GF-D8 (cell line): ENCODE data around the gene HSD17B14.
"Not testable (repeated sequence)": the region's sequence is repeated elsewhere in the genome, so short reads cannot be mapped to it uniquely, and the experiment has no call there.

Experiments used
- DNase-seq: peaks from one replicate; lab custom pipeline; 2025; lab: John Stamatoyannopoulos, UW

The HSD17B14 gene

GRCh38 chr19:48867123-48867745 lies 30.9 kb upstream of the HSD17B14 start:
- no peak for DNase-seq

DNA sequence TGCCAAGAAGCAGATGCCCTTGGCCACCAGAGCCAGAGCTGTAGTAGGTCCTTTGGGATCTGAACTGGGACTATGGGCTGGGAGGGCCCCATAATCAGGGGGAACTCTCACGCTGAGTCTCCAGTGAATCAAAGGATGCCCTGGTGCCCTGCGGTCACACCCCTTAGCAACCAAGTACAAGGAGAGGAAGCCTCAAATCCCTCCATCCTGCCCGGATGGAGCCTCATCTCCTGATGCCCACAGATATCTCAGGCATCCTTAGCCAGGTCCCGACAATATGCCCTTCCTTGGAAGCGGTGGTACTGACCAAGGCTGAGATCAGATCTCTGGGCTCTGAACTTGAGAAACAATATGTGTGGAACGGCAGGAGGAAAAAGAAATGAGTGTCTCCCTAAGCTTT lies 30.4 kb upstream of the HSD17B14 start:
- DNase-seq: no peak

GRCh38 chr19:48862827-48863226 lies 26.5 kb upstream of the HSD17B14 start:
- DNase-seq: no peak

DNA sequence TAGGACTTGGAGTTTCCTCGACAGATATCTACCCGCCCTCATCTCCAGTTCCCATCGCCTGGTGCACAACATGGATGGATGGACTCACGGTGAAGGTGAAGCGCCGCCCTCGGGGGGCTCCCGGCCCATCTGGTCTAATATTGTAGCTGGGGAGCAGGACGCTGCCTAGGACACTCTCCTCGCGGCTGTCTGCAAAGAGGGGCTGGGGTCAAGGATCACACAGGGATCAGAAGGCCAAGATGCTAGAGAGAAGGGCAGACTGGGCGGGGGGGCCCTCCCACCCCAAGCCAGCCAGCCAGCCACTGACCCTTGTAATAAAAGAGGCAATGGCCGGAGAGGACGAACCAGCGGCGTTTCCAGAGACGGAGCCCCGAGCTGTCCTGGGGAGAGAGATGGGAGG lies 25.0 kb upstream of the HSD17B14 start:
- DNase-seq: no peak

DNA sequence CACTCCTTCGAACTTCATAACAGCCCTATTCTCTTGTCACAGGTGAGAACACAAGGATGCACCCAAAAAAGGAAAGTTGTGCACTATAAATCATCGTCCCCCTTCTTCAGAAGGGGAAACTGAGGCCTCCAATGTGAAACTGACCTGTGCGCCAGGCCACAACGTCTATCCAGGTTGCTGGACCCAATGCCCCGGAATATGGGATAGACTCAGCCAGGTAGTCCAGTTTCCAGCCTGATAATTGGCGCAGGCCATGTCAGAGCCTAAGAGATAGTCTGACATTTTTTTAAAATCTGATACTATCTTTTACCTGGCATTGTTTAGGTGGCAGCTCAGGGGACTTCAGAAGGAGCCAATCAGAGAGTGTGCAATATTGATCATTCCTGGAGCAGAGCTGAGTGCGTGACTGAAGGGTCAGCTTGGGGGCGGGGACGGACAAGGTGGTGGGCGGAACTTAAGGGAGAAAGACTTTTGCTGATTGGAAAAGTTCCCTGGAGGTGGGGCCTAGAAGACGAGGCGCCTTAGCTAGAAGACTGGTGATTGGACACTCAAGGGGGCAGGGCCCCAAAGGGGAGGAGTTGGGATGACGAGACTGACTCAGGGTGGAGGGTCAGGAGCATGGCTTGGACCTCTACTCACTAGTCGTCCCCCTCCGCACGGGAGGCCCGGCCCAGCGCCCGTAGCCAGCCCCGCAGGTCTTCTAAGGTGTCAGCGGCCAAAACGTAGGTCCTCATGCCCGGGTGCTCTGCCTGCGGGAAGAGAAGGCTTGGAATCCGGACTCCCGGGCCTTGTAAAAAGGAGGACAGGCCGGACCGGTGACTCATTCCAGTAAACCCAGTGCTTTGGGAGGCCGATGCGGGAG lies 23.7 kb upstream of the HSD17B14 start:
- DNase-seq: no peak

DNA sequence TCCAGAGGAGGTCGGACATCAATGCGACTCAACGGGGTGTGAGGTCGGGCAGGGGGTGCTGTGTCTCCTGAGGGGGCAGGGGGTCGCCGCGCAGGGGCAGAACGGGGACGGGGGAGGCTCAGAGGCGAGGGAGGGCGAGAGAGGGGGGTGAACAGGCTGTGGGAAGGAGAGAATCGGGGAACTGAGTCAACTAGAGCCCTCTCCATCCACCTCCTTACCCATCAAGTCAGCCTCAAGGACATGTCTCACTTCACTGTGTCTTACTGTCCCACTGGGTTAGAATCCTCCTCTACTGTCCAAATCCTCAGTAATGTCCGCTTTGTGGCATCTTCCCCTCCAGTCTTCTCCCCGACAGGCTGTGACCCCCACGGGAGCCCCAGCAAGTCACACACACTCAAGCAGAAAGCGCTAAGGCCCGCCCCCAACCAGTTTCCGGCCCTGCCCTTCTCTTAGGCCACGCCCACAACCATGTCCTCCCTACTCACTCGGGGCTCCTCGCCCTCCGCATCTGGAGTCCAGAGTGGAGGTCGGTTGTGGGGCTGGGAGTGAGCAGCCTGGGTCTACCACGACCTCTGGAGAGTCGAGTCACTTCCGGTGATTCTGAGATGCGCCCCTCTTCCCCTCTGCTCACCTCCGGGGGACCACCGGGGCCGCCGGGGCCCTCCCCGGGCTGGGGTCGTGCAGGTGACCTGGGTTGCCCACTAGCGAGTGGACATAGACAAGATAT lies 22.9 kb upstream of the HSD17B14 start:
- no peak for DNase-seq

DNA sequence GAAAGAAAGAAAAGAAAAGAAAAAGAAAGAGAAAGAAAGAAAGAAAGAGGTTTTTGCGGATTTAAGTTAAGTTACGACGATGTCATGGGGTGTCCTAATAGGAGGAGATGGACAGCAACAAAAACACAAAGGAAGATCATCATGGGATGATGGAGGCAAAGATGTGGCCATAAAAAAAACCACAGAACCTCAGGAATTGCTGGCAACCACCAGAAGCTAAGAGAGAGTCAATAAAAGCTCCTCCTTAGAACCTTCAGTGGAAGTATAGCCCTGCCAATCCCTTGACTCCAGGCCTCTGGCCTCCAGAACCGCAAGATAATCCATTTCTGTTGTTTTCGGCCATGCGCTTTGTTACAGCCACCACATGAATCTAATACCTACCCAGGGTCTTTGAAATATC lies 20.6 kb upstream of the HSD17B14 start:
- no peak for DNase-seq

GRCh38 chr19:48854103-48854502 lies 17.8 kb upstream of the HSD17B14 start:
- no peak for DNase-seq

- no peak for DNase-seq
These were observed 17.2 kb upstream of the HSD17B14 start for GRCh38 chr19:48853483-48853882.

DNA sequence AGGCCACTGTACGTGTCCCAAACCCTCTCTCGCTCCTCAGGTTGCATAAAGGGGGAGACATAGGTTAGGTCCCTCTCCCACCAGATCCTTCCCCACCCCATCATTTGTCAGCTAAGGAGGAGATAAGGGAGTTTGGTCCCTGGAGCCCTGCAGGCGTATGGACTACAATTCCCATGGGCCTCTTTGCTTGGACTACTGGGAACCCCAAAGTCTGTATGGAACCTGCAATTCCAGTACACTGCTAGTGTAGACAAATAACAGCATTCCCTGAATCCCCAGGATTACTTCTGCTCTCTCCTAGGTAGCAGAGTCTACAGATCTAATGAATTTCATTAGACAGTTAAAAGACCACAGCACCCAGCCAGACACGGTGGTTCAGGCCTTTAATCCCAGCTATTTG lies 16.0 kb upstream of the HSD17B14 start:
- DNase-seq: no peak

GRCh38 chr19:48846659-48847058 lies 10.4 kb upstream of the HSD17B14 start:
- DNase-seq: not testable (repeated sequence)

GRCh38 chr19:48845384-48845783 lies 9.1 kb upstream of the HSD17B14 start:
- DNase-seq: no peak

- DNase-seq: no peak
These were observed 8.2 kb upstream of the HSD17B14 start for GRCh38 chr19:48844472-48844871.

GRCh38 chr19:48842789-48843162 lies 6.5 kb upstream of the HSD17B14 start:
- DNase-seq: no peak

GRCh38 chr19:48841571-48841970 lies 5.3 kb upstream of the HSD17B14 start:
- no peak for DNase-seq

- DNase-seq: no peak
These were observed 4.8 kb upstream of the HSD17B14 start for GRCh38 chr19:48841047-48841446.

GRCh38 chr19:48837687-48838086 lies 1.4 kb upstream of the HSD17B14 start:
- no peak for DNase-seq

DNA sequence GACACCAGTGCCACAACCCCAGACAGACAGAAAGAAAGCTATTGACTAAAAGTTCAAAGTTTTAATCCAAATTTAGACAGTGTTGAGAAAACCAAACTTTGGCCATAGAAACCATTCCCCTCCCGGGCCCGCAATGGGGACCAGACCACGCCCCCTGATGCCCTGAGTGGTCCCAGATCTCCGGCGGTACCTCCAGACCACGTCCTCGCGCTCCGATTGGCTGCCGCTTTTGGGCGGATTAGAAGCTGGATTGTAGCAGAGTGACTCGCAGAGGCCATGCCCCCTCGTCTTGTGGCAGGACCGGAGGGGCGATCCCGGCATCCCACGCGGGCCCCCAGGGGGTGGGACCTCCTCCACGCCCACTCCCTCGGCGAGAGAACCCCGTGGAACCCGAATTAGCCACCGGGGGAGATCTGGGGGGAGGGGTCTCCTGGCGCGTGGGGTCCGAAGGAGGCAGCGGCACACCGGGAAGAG lies 797 bp upstream of the HSD17B14 start:
- no peak for DNase-seq

DNA sequence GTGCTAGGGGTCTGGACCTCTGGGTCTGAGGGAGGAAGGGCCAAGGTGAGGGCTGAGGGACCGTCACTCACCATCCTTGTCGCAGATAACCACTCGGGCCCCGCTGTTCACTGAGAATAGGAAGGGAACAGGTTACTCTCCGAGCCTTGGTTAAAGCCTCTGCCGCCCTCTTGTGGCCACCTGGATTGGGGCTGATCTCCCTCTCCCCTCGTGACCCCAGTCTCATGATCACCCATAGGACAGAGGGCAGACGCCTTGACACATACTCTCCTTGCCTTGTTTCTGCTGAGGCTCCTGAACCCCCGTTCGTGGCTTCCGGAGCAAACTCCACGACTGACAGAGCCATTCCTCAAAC lies 580 bp downstream of the HSD17B14 start:
- peak; percentile 48 for DNase-seq

- DNase-seq: no peak
These were observed 2.3 kb downstream of the HSD17B14 start for GRCh38 chr19:48833977-48834376.

DNA sequence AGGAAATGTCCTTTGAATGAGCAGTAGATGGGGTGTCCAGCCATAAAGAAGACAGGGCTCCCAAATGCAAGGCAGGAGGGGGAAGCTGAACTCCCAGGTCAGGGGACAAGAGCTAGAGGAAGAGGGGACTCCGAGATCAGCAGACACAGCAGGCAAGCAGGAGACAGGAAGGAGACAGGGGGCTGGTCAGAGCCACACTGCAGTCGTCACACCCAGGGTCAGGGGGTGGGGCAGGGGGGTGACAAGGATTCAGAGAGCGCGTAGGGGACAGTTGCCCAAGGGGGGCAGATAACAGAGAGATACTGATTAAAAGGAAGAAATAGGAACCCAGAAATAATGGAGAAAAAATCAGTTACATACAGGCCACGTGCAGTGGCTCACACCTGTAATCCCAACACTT lies 3.2 kb downstream of the HSD17B14 start:
- no peak for DNase-seq

- DNase-seq: no peak
These were observed 5.3 kb downstream of the HSD17B14 start for GRCh38 chr19:48830965-48831364.

DNA sequence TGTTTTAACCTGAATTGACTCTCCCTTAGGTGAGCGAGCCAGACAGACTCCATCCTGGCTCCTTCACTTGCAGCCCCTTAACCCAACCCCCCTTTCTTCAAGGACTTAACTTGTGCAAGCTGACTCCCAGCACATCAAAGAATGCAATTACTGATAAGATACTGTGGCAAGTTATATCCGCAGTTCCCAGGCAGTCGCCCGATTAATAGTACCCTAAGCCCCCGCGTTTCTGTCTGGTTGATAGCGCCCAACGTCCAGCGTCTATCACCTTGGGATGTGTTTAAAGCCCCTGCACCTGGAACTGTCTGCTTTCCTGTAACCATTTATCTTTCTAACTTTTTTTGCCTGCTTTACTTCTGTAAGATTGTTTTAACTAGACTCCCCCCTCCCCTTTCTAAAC lies 6.2 kb downstream of the HSD17B14 start:
- DNase-seq: no peak
